Measurements from ENCODE around the gene TSHZ2.

Gene TSHZ2

GRCh38 chr20:53480913-53481312, 508.8 kb downstream of the TSHZ2 start:
- H3K4me3 ChIP-seq (replicated peaks; ENCODE audit: low read depth, low read length): no peak overlapping the region
- DNase-seq (ENCODE audit: extremely low read depth, low read depth): no peak

GRCh38 chr20:53487461-53488200, 515.5 kb downstream of the TSHZ2 start:
- TF ChIP-seq, protein P1, sequence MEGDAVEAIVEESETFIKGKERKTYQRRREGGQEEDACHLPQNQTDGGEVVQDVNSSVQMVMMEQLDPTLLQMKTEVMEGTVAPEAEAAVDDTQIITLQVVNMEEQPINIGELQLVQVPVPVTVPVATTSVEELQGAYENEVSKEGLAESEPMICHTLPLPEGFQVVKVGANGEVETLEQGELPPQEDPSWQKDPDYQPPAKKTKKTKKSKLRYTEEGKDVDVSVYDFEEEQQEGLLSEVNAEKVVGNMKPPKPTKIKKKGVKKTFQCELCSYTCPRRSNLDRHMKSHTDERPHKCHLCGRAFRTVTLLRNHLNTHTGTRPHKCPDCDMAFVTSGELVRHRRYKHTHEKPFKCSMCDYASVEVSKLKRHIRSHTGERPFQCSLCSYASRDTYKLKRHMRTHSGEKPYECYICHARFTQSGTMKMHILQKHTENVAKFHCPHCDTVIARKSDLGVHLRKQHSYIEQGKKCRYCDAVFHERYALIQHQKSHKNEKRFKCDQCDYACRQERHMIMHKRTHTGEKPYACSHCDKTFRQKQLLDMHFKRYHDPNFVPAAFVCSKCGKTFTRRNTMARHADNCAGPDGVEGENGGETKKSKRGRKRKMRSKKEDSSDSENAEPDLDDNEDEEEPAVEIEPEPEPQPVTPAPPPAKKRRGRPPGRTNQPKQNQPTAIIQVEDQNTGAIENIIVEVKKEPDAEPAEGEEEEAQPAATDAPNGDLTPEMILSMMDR (IDR thresholded peaks at IDR 0.05; ENCODE audit: low read depth, low read length, missing control alignments): no peak
- no peak for DNase-seq (ENCODE audit: extremely low read depth, low read depth)
- H3K4me3 ChIP-seq (replicated peaks; ENCODE audit: low read depth, low read length): no peak overlapping the region

More at GRCh38 chr20:53480913-53481312, 508.8 kb downstream of the TSHZ2 start:
- TF ChIP-seq, protein P1 (IDR thresholded peaks at IDR 0.05; ENCODE audit: low read depth, low read length, missing control alignments): no peak

- no peak for DNase-seq (ENCODE audit: extremely low read depth, low read depth)
- no peak overlapping the region for H3K4me3 ChIP-seq (replicated peaks; ENCODE audit: low read depth, low read length)
- TF ChIP-seq, protein P1 (IDR thresholded peaks at IDR 0.05; ENCODE audit: low read depth, low read length, missing control alignments): no peak
Measured at GRCh38 chr20:53488775-53489272, 516.7 kb downstream of the TSHZ2 start.

- TF ChIP-seq, protein P1 (IDR thresholded peaks at IDR 0.05; ENCODE audit: low read depth, low read length, missing control alignments): no peak
- DNase-seq (ENCODE audit: extremely low read depth, low read depth): no peak
- H3K4me3 ChIP-seq (replicated peaks; ENCODE audit: low read depth, low read length): no peak overlapping the region
Measured at GRCh38 chr20:53489528-53489927, 517.4 kb downstream of the TSHZ2 start.

DNA sequence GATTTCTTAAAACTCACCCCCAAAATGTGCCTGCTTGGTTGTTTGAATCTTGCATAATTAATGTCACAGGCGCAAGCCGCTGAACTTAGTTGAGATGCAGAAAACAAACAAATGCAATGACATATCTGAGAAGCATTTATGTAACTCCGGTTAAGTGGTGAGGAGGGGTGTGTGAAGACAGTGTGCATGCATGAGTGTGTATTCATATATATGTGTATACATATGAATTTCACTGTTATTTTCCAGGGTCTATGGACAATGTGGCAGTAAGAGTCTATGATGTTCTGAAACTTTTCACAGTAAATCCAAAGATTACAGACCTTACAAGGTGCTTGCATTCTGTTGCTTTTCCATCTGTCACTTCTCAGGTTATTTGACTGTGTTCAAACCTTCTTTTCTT, 518.5 kb downstream of the TSHZ2 start:
- DNase-seq (ENCODE audit: extremely low read depth, low read depth): no peak
- H3K4me3 ChIP-seq (replicated peaks; ENCODE audit: low read depth, low read length): no peak overlapping the region
- TF ChIP-seq, protein P1 (IDR thresholded peaks at IDR 0.05; ENCODE audit: low read depth, low read length, missing control alignments): no peak

GRCh38 chr20:53491462-53491861, 519.3 kb downstream of the TSHZ2 start:
- TF ChIP-seq, protein P1 (IDR thresholded peaks at IDR 0.05; ENCODE audit: low read depth, low read length, missing control alignments): no peak
- H3K4me3 ChIP-seq (replicated peaks; ENCODE audit: low read depth, low read length): no peak overlapping the region
- DNase-seq (ENCODE audit: extremely low read depth, low read depth): no peak
